ENCODE measurements around the gene SLC24A3.
"Not testable (repeated sequence)": the region's sequence is repeated elsewhere in the genome, so short reads cannot be mapped to it uniquely, and the experiment has no call there.

The SLC24A3 gene

DNA sequence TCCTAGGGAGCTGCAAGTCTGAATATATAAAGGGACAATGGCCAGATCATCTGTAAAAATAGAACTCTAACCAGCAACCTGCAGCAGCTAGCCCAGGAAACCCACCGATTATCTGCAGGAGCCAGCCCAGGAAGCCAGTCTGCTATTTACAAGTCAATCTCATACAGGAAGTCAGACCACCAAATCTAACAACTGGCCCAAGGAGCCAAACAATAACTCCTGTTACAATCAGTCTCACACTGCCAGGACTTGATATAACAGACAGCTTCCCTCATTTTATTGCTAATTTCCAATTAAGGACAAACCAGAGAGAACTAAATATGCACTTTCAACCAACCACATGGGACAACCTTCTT is 531.2 kb downstream of the SLC24A3 start:
- H3K27ac ChIP-seq (ENCODE audit: low read depth, low read length, severe bottlenecking) = no peak overlapping the region
- no peaks in the 10 kb centered on the region for H3K4me1 ChIP-seq (ENCODE audit: control insufficient read depth, insufficient read depth, low read length, poor library complexity, severe bottlenecking)
- H3K4me3 ChIP-seq (ENCODE audit: extremely low read depth, insufficient read depth, low read length, poor library complexity, severe bottlenecking) = no peak overlapping the region
- 63 to 80% methylated on average over 1 of the region's 1 CpG for WGBS, 2 experiments (ENCODE audit: insufficient coverage in 2 of 2)
- H3K9me3 ChIP-seq (ENCODE audit: control insufficient read depth, low read length) = peaks cover 7% of the 10 kb centered on the region
- H3K36me3 ChIP-seq (ENCODE audit: control insufficient read depth, insufficient read depth, low read length) = no peaks in the 10 kb centered on the region

DNA sequence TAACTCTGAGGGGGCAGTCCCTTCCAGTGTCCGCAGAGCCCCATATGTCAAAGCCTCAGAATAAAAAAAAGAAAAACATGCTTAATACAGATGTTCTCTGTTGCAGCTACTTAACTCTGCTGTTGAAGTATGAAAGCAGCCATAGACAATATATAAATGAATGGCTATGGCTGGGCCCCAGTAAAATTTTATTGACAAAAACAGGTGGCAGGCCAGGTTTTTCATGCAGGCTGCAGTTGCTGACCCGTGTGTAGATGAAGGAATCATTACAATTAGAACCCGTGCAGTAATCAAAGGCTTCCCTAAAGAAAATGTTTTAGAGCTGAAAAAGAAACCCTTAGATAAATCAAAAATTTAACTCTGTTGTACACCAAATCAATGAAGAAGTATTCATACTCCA is 532.7 kb downstream of the SLC24A3 start:
- H3K36me3 ChIP-seq (ENCODE audit: control insufficient read depth, insufficient read depth, low read length) = no peaks in the 10 kb centered on the region
- WGBS, 2 experiments (ENCODE audit: insufficient coverage in 2 of 2) = no CpG with 5 or more reads among the region's 3 CpGs
- no peaks in the 10 kb centered on the region for H3K4me1 ChIP-seq (ENCODE audit: control insufficient read depth, insufficient read depth, low read length, poor library complexity, severe bottlenecking)
- H3K9me3 ChIP-seq (ENCODE audit: control insufficient read depth, low read length) = peaks cover 7% of the 10 kb centered on the region
- no peak overlapping the region for H3K4me3 ChIP-seq (ENCODE audit: extremely low read depth, insufficient read depth, low read length, poor library complexity, severe bottlenecking)
- H3K27ac ChIP-seq (ENCODE audit: low read depth, low read length, severe bottlenecking) = no peak overlapping the region

DNA sequence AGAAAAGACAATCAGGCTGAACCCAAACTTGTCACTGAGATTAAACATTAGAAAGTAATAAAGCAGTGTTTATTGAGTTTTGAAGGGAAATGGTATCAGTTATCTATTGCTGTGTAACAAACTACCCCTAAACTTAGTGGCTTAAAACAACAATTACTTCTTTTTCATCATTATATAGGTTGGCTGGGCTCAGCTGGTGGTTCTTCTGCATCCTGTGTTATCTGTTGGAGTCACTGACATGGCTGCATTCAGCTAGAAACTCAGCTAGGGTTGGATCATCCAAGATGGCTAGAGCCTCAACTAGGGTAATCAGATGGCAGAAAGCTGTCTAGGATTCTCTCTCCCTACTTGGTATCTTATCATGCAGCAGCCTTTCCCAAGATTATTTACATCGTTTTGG is 533.1 kb downstream of the SLC24A3 start:
- no peaks in the 10 kb centered on the region for H3K36me3 ChIP-seq (ENCODE audit: control insufficient read depth, insufficient read depth, low read length)
- no peaks in the 10 kb centered on the region for H3K4me1 ChIP-seq (ENCODE audit: control insufficient read depth, insufficient read depth, low read length, poor library complexity, severe bottlenecking)
- H3K9me3 ChIP-seq (ENCODE audit: control insufficient read depth, low read length) = peaks cover 7% of the 10 kb centered on the region
- no peak overlapping the region for H3K4me3 ChIP-seq (ENCODE audit: extremely low read depth, insufficient read depth, low read length, poor library complexity, severe bottlenecking)
- no peak overlapping the region for H3K27ac ChIP-seq (ENCODE audit: low read depth, low read length, severe bottlenecking)
- no CpG with 5 or more reads among the region's 1 CpG for WGBS, 2 experiments (ENCODE audit: insufficient coverage in 2 of 2)

DNA sequence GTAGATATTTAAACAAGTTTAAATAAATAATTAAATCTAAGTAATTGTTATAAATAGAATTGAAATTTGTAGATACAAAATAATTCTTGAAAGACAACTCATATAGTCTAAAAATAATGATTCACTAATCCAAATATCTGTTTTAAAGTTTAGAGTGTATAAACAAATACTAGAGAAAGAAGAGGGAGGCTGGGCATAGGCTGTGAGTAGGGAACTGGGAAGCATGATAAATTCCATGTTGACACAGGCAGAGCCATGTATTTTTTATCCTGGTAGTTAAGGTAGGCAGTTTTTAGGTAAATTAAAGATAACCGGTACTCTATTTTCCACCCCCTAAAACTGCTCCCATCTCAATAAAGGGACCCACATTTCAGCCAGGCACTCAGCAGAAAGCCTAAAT is 534.0 kb downstream of the SLC24A3 start:
- no CpG with 5 or more reads among the region's 1 CpG for WGBS, 2 experiments (ENCODE audit: insufficient coverage in 2 of 2)
- H3K27ac ChIP-seq (ENCODE audit: low read depth, low read length, severe bottlenecking) = no peak overlapping the region
- no peak overlapping the region for H3K4me3 ChIP-seq (ENCODE audit: extremely low read depth, insufficient read depth, low read length, poor library complexity, severe bottlenecking)
- H3K4me1 ChIP-seq (ENCODE audit: control insufficient read depth, insufficient read depth, low read length, poor library complexity, severe bottlenecking) = no peaks in the 10 kb centered on the region
- no peaks in the 10 kb centered on the region for H3K36me3 ChIP-seq (ENCODE audit: control insufficient read depth, insufficient read depth, low read length)
- peaks cover 7% of the 10 kb centered on the region for H3K9me3 ChIP-seq (ENCODE audit: control insufficient read depth, low read length)

DNA sequence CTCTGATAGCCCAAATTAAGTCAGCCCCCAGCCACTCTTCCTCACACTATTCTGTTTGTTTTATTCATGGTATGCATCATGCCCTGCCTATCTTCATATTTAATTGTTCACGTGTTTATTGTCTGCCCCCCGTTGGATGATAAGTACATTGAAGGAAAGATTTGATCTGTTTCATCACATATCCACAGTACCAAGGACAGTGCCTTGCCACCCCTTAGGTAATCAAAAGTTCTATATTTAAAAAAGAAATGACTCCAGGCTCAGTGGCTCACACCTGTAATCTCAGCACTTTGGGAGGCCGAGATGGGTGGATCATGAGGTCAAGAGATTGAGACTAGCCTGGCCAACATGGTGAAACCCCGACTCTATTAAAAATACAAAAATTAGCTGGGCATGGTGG is 535.5 kb downstream of the SLC24A3 start:
- Histone ChIP-seq H3K4me1 (ENCODE audit: control insufficient read depth, insufficient read depth, low read length, poor library complexity, severe bottlenecking) (no peaks in the 10 kb centered on the region), H3K27ac (ENCODE audit: low read depth, low read length, severe bottlenecking) (no peak overlapping the region), H3K9me3 (ENCODE audit: control insufficient read depth, low read length) (peaks cover 7% of the 10 kb centered on the region), H3K36me3 (ENCODE audit: control insufficient read depth, insufficient read depth, low read length) (no peaks in the 10 kb centered on the region), H3K4me3 (ENCODE audit: extremely low read depth, insufficient read depth, low read length, poor library complexity, severe bottlenecking) (no peak overlapping the region)
- 80 to 95% methylated on average over 1 to 3 of the region's 4 CpGs for WGBS, 2 experiments (ENCODE audit: insufficient coverage in 2 of 2)

DNA sequence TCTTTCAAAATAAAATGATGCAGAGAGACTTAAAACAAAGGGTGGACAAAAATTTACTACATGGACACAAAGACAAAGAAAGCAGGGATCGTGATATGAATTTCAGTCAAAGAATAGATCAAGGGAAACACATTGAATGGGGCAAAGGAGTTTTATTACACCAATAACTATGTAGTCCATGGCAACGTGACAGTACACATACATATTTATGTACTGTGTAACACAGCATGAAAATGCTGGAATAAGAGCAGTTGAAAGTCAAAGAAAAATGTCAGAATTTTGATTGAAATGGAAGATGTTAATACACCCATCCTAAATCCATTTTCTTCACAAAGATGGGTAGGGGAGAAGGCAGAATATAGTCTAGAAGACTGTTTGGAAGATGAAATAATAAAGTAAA is 536.2 kb downstream of the SLC24A3 start:
- Histone ChIP-seq H3K4me3 (ENCODE audit: extremely low read depth, insufficient read depth, low read length, poor library complexity, severe bottlenecking) (no peak overlapping the region), H3K4me1 (ENCODE audit: control insufficient read depth, insufficient read depth, low read length, poor library complexity, severe bottlenecking) (no peaks in the 10 kb centered on the region), H3K36me3 (ENCODE audit: control insufficient read depth, insufficient read depth, low read length) (no peaks in the 10 kb centered on the region), H3K9me3 (ENCODE audit: control insufficient read depth, low read length) (peaks cover 7% of the 10 kb centered on the region), H3K27ac (ENCODE audit: low read depth, low read length, severe bottlenecking) (no peak overlapping the region)
- no CpG with 5 or more reads among the region's 2 CpGs for WGBS, 2 experiments (ENCODE audit: insufficient coverage in 2 of 2)

DNA sequence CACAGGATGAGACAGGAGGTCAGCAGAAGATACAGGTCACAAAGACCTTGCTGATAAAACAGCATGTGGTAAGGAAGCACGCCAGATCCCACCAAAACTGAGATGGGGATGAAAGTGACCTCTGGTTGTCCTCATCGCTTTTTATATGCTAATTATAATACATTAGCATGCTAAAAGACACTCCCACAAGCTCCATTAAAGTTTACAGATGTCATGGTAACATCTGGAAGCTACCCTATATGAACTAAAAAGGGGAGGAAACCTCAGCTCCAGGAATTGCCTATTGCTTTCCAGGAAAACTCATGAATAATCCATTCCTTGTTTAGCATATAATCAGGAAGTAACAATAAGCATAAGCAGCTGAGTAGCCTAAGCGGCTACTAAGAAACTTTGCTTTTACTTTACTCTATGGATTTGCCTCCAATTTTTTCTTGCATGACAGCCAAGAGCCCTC is 537.2 kb downstream of the SLC24A3 start:
- 40 to 60% methylated on average over 1 of the region's 3 CpGs for WGBS, 2 experiments (ENCODE audit: insufficient coverage in 2 of 2)
- no peak overlapping the region for H3K4me3 ChIP-seq (ENCODE audit: extremely low read depth, insufficient read depth, low read length, poor library complexity, severe bottlenecking)

DNA sequence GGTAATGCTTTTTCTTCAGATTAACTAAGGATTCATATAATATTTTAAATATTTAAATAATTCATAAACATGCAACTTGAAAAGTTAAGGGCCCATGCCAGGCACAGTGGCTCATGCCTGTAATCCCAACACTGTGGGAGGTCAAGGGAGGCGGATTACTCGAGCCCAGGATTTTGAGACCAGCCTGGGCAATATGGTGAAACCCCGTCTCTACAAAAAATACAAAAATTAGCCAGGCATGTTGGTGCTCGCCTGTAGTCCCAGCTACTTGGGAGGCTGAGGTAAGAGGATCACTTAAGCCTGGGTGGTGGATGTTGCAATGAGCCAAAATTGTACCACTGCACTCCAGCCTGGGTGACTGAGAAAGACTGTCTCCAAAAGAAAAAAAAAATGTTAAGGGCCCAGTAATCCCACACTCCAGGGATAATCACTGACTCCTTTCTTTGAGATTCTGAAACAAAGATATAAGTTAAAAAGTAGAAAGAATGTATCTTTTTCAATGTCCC is 537.7 kb downstream of the SLC24A3 start:
- WGBS, 2 experiments (ENCODE audit: insufficient coverage in 2 of 2) = 87 to 100% methylated on average over 1 to 2 of the region's 4 CpGs
- Histone ChIP-seq H3K4me3 (ENCODE audit: extremely low read depth, insufficient read depth, low read length, poor library complexity, severe bottlenecking) (no peak overlapping the region), H3K9me3 (ENCODE audit: control insufficient read depth, low read length) (peaks cover 7% of the 10 kb centered on the region), H3K27ac (ENCODE audit: low read depth, low read length, severe bottlenecking) (no peak overlapping the region), H3K4me1 (ENCODE audit: control insufficient read depth, insufficient read depth, low read length, poor library complexity, severe bottlenecking) (no peaks in the 10 kb centered on the region), H3K36me3 (ENCODE audit: control insufficient read depth, insufficient read depth, low read length) (no peaks in the 10 kb centered on the region)

More for the DNA sequence above, 537.2 kb downstream of the SLC24A3 start:
- H3K27ac ChIP-seq (ENCODE audit: low read depth, low read length, severe bottlenecking) = no peak overlapping the region
- peaks cover 7% of the 10 kb centered on the region for H3K9me3 ChIP-seq (ENCODE audit: control insufficient read depth, low read length)
- H3K36me3 ChIP-seq (ENCODE audit: control insufficient read depth, insufficient read depth, low read length) = no peaks in the 10 kb centered on the region
- H3K4me1 ChIP-seq (ENCODE audit: control insufficient read depth, insufficient read depth, low read length, poor library complexity, severe bottlenecking) = no peaks in the 10 kb centered on the region

DNA sequence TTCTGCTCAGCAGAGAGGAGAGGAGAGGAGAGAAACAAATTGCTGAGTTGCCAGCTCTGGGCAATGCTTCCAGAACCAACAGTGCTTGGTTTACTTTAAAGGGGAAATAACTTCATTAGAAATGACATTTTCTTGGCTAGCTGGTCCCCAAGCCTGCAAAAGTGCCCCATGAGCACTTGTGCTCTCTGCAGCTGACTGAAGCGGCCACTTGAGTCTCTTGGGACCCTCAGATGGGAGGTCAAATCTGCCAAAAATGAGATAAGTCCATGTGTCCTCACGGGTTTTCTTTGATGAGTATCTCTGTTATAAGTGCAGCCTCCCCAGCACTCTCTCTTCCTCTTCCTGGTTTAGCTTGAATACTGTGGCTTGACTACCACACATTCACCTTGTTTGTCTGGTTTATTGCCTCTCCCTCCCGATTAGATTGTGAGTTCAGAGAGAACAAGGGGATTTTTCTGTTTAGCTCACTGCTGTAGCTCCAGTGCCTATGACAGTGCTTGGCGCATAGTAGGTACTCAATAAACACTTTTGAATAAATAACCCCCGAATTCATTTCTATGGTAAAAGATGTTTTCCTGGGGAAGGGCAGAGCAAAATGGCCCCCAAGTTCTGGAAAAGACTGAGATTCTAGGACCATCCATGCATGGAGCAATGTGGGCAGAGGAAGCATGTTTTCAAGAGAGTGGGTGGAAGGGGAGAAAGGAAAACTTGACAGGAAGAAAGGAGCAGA is 538.6 kb downstream of the SLC24A3 start:
- Histone ChIP-seq H3K4me3 (ENCODE audit: extremely low read depth, insufficient read depth, low read length, poor library complexity, severe bottlenecking) (no peak overlapping the region), H3K36me3 (ENCODE audit: control insufficient read depth, insufficient read depth, low read length) (no peaks in the 10 kb centered on the region), H3K27ac (ENCODE audit: low read depth, low read length, severe bottlenecking) (no peak overlapping the region), H3K4me1 (ENCODE audit: control insufficient read depth, insufficient read depth, low read length, poor library complexity, severe bottlenecking) (no peaks in the 10 kb centered on the region), H3K9me3 (ENCODE audit: control insufficient read depth, low read length) (no peaks in the 10 kb centered on the region)
- 85 to 88% methylated on average over 1 to 4 of the region's 5 CpGs for WGBS, 2 experiments (ENCODE audit: insufficient coverage in 2 of 2)

DNA sequence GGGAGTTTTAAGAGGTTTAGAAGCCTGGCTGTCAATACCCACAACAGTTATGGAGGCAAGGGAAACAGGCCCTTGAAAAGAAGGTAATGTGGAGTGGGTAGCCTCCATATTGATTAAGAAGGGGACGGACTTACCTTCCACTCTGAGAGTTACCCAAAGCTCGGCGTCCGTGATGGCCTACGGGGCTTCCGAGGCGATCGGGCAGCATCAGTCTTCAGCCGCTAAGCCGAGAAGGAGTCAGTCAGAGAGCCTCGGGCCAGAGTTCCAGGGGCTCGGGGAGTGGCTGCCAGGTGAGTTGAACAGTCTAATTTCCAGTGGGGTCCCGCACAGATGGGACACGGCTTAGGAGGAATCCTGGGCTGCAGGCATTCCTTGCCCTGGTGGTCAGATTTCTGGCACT is 541.8 kb downstream of the SLC24A3 start:
- WGBS, 2 experiments (ENCODE audit: insufficient coverage in 2 of 2) = 80 to 92% methylated on average over 3 to 8 of the region's 14 CpGs
- H3K27ac ChIP-seq (ENCODE audit: low read depth, low read length, severe bottlenecking); H3K9me3 ChIP-seq (ENCODE audit: control insufficient read depth, low read length); H3K36me3 ChIP-seq (ENCODE audit: control insufficient read depth, insufficient read depth, low read length); H3K4me3 ChIP-seq (ENCODE audit: extremely low read depth, insufficient read depth, low read length, poor library complexity, severe bottlenecking): not testable (repeated sequence)
- peaks cover 10% of the 10 kb centered on the region for H3K4me1 ChIP-seq (ENCODE audit: control insufficient read depth, insufficient read depth, low read length, poor library complexity, severe bottlenecking)

DNA sequence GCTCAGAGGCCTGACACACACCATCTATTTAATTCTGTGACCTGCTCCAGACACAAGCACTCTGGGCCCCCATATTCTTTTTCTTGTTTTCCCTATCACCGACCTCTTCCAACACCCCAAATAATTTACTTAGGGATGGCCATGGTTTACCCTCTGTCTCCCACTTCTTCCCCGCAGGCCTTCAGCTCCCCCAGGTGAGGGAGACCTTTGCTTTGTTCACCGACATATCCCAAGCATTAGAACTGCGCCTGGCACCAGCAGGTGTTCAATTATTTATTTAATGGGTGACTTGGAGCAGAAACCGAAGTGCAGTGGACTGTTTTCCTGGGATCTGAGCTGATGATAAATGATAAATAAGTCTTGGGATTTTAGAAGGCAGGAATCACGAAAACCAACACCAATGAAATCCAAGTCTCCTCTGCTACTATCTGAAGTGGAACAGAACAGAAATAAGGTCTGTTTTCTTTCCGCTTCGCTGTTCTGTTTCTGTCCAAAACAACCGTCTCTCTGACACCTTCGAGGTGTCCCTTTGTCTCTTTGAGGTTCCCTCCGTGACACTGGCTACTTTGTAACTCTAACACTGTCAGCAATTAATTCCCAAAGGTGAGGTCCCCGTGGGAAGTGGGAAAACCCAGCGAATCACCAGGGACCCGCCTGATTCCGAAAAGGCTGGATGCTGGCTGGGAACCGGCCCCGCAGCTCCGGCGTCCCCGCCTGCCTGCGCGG is 544.5 kb downstream of the SLC24A3 start:
- H3K9me3 ChIP-seq (ENCODE audit: control insufficient read depth, low read length) = no peaks in the 10 kb centered on the region
- H3K27ac ChIP-seq (ENCODE audit: low read depth, low read length, severe bottlenecking) = peak overlapping the region; percentile 97
- H3K4me3 ChIP-seq (ENCODE audit: extremely low read depth, insufficient read depth, low read length, poor library complexity, severe bottlenecking) = peak overlapping the region; percentile 86
- 24 to 25% methylated on average over 17 to 19 of the region's 22 CpGs for WGBS, 2 experiments (ENCODE audit: insufficient coverage in 2 of 2)
- peaks cover 20% of the 10 kb centered on the region for H3K4me1 ChIP-seq (ENCODE audit: control insufficient read depth, insufficient read depth, low read length, poor library complexity, severe bottlenecking)
- H3K36me3 ChIP-seq (ENCODE audit: control insufficient read depth, insufficient read depth, low read length) = peaks cover 15% of the 10 kb centered on the region

All from mesodermal cell (in vitro differentiated cells).